GM21528 (cell line): ENCODE results near the gene BSDC1.

Source experiments
- ATAC-seq: cut with Tn5 transposase; IDR thresholded peaks from one replicate; pipeline ENCODE4 v1.9.1; 2021; ENCODE audit warnings: mild to moderate bottlenecking, moderate library complexity; ENCODE audit not compliant: unreplicated experiment, low FRiP score

Gene BSDC1

GRCh38 chr1:32394890-32395432 is 720 bp upstream of the BSDC1 start:
- ATAC-seq, result peak; percentile 10

- peak; percentile 15 for ATAC-seq
Observed at GRCh38 chr1:32393832-32394140, 455 bp downstream of the BSDC1 start.

GRCh38 chr1:32393136-32393535 is 1.1 kb downstream of the BSDC1 start:
- ATAC-seq, result no peak

DNA sequence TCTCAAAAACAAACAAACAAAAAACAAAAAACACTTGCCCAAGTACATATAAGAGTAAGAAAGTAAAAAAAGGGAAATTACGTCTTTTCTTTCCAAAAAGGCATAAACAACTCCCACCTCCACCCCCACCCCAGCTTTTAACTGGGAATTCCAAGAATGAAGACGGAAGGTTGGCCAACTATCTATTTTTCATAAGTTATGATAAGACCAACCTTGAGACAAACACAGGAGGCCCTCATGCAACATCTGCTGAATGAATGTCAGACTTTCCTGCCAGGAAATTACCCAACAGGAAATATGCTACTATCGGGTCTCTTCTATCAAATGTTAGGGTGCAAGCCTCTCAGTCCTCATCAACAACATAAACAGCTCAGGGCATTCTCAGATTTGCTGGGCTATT is 1.9 kb downstream of the BSDC1 start:
- ATAC-seq, result no peak

- ATAC-seq, result no peak
Observed at GRCh38 chr1:32390904-32391870, 3.1 kb downstream of the BSDC1 start.

GRCh38 chr1:32388641-32389040 is 5.6 kb downstream of the BSDC1 start:
- no peak for ATAC-seq

GRCh38 chr1:32386676-32387392 is 7.4 kb downstream of the BSDC1 start:
- ATAC-seq, result no peak

- ATAC-seq, result no peak
Observed at GRCh38 chr1:32380057-32380456, 14.2 kb downstream of the BSDC1 start.

GRCh38 chr1:32377541-32378220 is 16.6 kb downstream of the BSDC1 start:
- no peak for ATAC-seq

DNA sequence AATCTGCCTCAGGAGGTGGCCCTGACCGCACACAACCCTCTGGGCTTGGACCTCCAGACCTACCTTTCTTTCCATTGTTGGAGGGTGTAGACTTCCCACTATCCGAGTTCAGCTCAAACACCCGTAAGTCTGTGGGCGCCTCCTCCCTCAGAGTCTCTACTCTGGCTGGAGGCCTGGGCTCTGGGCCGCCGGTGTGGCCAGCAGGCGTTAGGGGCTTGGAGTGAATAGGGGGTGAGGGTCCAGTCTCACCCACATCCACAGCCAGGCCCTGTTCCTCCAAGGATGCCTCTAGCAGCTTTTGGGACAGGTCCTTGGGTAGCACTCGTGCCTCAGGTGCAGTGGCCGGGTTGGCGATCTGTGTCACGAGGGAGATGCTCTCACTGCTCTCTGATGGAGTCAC is 18.0 kb downstream of the BSDC1 start:
- ATAC-seq, result no peak

DNA sequence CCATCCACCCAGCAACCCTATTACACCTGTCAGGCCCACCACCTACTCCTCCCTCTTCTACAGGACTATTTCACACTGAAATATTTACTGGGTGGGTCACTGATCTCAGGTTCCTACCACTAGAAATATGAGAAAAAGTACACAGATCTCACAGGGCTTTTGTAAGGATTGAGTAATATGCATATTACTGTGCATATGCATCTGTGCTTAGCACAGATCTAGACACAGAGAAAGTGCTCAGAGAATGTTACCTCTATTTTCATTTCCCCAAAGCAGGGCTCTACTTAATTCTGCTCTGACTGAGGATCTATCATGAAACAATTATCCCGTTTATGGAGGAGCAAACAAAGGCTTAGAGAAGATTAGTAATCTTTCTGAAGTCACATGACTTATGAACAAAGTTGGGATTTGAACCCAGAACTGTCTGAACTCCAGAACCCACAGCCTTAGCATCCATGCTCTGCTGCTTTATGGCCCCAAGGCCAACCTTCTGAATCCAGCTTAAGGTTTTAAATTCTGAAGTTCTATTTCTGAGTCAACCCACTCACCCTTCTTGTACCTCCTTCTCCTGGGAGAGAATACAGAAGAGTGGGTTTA is 20.1 kb downstream of the BSDC1 start:
- ATAC-seq, result no peak

DNA sequence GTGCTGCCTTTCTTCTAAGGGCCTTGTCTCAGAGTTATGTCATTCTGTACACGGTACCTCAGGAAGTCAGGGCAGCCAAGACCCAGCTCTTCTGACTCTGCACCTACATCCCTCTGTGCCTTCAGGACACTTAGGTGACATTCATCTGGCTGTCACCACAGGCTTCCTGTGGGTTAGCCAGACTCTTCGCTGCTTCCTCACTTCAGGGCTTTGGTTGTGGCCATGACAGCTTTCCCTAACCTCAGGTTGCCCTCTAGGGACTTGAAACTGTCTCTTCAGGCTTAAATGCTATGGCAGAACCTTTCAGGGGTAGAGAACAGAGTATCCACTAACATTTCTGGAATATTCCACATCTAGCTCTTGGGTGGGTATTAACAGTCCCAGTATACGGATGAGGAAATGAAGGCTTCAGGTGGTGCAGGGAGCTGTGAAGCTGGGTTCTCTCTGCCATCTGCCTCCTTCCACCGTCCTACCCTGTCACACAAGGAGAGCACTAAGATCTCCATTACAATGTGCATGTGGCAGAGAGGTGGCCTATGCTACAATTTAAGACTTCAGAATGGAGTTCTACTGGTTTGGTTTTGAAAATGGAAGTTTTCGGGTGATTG is 22.0 kb downstream of the BSDC1 start:
- no peak for ATAC-seq

DNA sequence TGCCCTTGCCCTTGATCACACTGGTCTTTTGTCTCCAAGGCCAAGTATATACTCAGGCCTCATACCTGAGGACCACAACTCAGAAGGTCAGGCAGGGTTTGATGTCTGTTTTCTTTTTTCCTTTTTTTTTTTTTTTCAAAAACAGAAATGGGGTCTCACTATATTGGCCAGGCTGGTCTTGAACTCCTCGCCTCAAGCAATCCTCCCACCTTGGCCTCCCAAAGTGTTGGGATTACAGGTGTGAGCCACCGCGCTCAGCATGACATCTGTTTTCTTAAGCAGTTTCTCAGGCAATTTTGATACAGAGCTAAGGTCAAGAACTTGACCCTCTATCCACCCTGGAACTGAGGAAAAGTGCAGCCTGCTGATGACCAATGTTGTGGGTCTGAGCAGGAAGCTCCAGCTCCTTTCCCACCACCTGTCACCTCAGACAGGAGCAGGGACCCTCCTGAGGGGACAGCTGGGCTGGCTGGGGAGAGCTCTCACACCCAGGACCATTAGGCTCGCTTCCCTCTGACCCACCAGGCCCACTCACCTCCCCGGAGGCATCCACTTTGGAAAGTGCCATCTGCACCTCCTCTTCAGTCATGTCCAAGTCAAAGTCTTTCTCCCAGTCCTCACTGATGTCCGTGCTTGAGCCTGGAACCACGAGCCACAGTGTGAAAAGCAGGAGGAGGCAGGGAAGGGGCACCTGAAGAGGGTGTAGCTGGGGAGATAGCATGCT is 26.2 kb downstream of the BSDC1 start:
- no peak for ATAC-seq

DNA sequence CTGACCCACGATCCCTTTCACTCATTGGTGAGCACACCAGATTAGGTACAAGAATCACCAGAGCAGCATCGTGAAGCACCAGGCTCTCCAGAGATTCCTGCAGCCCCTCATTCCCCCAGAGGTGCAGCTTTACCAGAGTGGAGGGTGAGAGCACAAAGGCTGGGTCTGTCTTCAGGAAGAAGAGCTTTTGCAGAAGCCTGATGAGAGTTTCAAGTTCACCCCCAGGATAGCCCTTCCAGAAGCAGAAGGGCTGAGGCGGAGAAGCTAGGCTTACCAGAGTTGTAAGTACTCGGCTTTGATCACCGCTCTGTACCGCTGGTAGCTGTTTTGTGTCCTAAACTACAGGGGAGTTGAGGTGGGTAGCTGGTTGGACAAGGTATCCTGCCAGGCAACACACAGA is 28.8 kb downstream of the BSDC1 start:
- ATAC-seq, result no peak

DNA sequence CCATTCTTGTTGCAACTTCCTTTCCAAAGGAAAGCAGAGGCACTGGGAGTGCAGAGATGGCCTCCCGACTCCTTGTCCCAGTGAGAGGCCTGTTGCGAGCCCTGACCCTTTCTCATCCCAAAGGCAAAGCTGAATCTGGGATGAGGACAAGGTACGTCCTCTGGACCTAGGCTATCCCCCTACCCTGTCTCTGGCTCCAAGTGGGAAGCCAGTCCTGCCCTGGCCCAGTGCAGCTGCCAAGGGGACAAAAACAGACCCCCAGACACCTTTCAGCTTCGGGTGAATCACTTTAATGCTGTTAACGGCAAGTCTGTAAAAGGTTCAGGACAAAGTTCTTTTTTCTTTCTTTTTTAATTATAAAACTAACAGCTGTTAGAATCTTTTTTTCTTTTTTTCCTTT is 29.4 kb downstream of the BSDC1 start:
- ATAC-seq, result no peak

DNA sequence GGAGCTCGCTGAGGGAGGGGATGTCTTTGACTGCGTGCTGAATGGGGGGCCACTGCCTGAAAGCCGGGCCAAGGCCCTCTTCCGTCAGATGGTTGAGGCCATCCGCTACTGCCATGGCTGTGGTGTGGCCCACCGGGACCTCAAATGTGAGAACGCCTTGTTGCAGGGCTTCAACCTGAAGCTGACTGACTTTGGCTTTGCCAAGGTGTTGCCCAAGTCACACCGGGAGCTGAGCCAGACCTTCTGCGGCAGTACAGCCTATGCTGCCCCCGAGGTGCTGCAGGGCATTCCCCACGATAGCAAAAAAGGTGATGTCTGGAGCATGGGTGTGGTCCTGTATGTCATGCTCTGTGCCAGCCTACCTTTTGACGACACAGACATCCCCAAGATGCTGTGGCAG is 30.5 kb downstream of the BSDC1 start:
- ATAC-seq, result no peak

DNA sequence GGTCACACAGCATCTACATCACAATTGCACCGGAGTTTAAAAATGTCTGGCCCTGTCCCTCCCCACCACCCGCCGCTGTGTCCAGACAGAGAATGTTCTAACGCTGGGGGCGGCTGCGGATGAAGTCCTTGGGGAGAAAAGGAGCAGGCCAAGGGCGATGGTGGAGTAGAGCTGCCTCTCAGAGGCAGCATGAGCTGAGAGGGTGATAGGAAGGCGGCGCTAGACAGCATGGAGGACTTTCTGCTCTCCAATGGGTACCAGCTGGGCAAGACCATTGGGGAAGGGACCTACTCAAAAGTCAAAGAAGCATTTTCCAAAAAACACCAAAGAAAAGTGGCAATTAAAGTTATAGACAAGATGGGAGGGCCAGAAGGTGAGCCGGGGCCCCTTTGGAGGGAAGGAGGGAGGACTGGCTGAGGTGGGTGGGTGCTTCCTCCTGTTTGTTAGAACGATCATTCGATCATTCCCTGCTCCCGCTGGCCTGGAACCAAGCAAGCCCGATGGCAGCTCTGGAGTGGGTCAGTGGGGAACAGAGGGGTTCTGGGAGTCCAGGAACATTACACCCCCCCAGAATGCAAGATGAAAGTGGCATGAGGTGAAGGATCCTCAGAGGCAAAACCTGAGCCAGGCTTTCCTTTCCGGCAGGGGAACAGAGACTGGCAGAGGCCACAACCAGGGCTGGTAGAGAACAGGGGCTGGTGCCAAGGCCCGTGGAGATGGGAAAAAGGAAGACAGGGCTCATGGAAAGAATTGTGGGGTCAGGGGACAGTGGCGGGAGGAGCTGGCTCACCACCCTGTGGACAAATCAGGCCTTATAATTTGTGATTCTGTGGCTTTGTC is 31.5 kb downstream of the BSDC1 start, which contains the start of the genes FAM229A and TSSK3:
TSS of gene FAM229A (minus strand) at position 12 of the 840 bp plus-strand sequence. CDS start 394 bp downstream, outside the sequence.
TSS of gene TSSK3 (plus strand) at position 66 of the 840 bp plus-strand sequence. CDS start at position 229, 163 bp downstream.
- no peak for ATAC-seq

GRCh38 chr1:32361674-32362473 is 32.4 kb downstream of the BSDC1 start:
- no peak for ATAC-seq
